GM12878 (cell line): ENCODE data around the gene ZC3H10. TPM values are rescaled to one million over a fixed set of nuclear protein-coding genes. Genes with fewer than 3 reads are reported as not detected.

ENCODE experiments used
- ATAC-seq: fragments of 200-7000 bp; cut with Tn5 transposase; 3 replicates; pipeline ENCODE4 v1.9.1; 2020; ENCODE audit warnings: mild to moderate bottlenecking, moderate library complexity
- BruUV-seq: library from RNA; stranded (reverse); fragments of 400-500 nt; replicated peaks from 2 replicates; lab custom pipeline; 2021; lab: Mats Ljungman, UMichigan
- CTCF ChIA-PET: fragments of 300-600 bp; sonication (Branson Sonifier 250); formaldehyde crosslinking; extraction: SDS; loops from one replicate; lab custom pipeline; 2021; ENCODE audit warnings: inconsistent platforms; lab: Yijun Ruan, JAX
- POLR2A ChIA-PET: fragments of 350-600 bp; formaldehyde crosslinking; extraction: SDS; loops from one replicate; lab custom pipeline; 2021; ENCODE audit warnings: inconsistent platforms; lab: Charles Lee
- RAD21 ChIA-PET: fragments of 300-600 bp; sonication (Branson Sonifier 250); formaldehyde crosslinking; loops from one replicate; lab custom pipeline; 2023; ENCODE audit warnings: antibody characterized with exemption; ENCODE audit not compliant: unreplicated experiment; lab: Charles Lee
- SMC1A ChIA-PET: fragments of 300-600 bp; sonication (Branson Sonifier 250); formaldehyde crosslinking; loops from one replicate; lab custom pipeline; 2023; ENCODE audit not compliant: unreplicated experiment, uncharacterized antibody; lab: Charles Lee
- DNase-seq: peaks from one replicate; pipeline ENCODE4 v3.0.0-alpha.2; 2011; ENCODE audit warnings: low read depth, low spot score
- FAIRE-seq: peaks from 3 replicates; lab custom pipeline; 2011; peaks lifted over from hg19 to GRCh38; lab: Jason Lieb, UNC
- H2AFZ ChIP-seq: 2 replicates; pipeline ENCODE4 v1.6.0; 2011; ENCODE audit warnings: low read depth, low read length, control low read depth; ENCODE audit not compliant: control insufficient read depth
- H3K27ac ChIP-seq: 2 replicates; pipeline ENCODE4 v1.5.1; 2011; ENCODE audit warnings: control low read depth; ENCODE audit not compliant: control insufficient read depth, insufficient read depth
- H3K27me3 ChIP-seq, 2 experiments: replicated peaks in 1 of 2; 2 replicates each; pipeline versions ENCODE4 v1.6.0 to v1.6.1; 2011; ENCODE audit warnings: low read length in 1 of 2; ENCODE audit not compliant: control insufficient read depth in 2 of 2, insufficient read depth in 2 of 2
- H3K36me3 ChIP-seq, 2 experiments: 2 replicates each; pipeline ENCODE4 v1.5.1; 2011; ENCODE audit warnings: low read length in 1 of 2; ENCODE audit not compliant: control insufficient read depth in 2 of 2, insufficient read depth in 2 of 2
- H3K4me1 ChIP-seq: 2 replicates; pipeline ENCODE4 v1.6.1; 2011; ENCODE audit warnings: mild to moderate bottlenecking, low read length, moderate library complexity, mixed read lengths; ENCODE audit not compliant: control insufficient read depth, insufficient read depth
- H3K4me2 ChIP-seq: 2 replicates; pipeline ENCODE4 v1.6.0; 2011; ENCODE audit warnings: control low read depth; ENCODE audit not compliant: control insufficient read depth, insufficient read depth
- H3K4me3 ChIP-seq: fragments of 200-600 bp; sonication (generic); 2 replicates; pipeline ENCODE4 v1.5.1; 2016
- H3K79me2 ChIP-seq: 2 replicates; pipeline ENCODE4 v1.6.0; 2011; ENCODE audit warnings: low read length; ENCODE audit not compliant: control insufficient read depth, insufficient read depth
- H3K9ac ChIP-seq: 2 replicates; pipeline ENCODE4 v1.8.0; 2011; ENCODE audit warnings: low read length, control low read depth, mixed read lengths; ENCODE audit not compliant: control insufficient read depth, insufficient read depth
- H3K9me3 ChIP-seq: replicated peaks from 3 replicates; pipeline ENCODE4 v1.5.1; 2011; ENCODE audit warnings: mild to moderate bottlenecking, low read length; ENCODE audit not compliant: control insufficient read depth, insufficient read depth
- H4K20me1 ChIP-seq: 2 replicates; pipeline ENCODE4 v1.6.0; 2011; ENCODE audit not compliant: control insufficient read depth, insufficient read depth
- BCL11A ChIP-seq: IDR thresholded peaks from 2 replicates; pipeline ENCODE4 v1.6.1; 2011; ENCODE audit warnings: low read depth, low read length
- BRCA1 ChIP-seq: IDR thresholded peaks from 2 replicates; pipeline ENCODE4 v1.6.1; 2011; ENCODE audit warnings: low read depth, low read length, improper control_type of control experiment
- EED ChIP-seq: sonication (generic); IDR thresholded peaks from 2 replicates; pipeline ENCODE4 v1.6.1; 2016; ENCODE audit warnings: antibody characterized with exemption, low read depth
- HSF1 ChIP-seq: fragments of 150-350 bp; IDR thresholded peaks from 2 replicates; pipeline ENCODE4 v1.6.1; 2014; ENCODE audit warnings: mild to moderate bottlenecking, low read depth, low read length
- IRF3 ChIP-seq: fragments of 450-650 bp; IDR thresholded peaks from 2 replicates; pipeline ENCODE4 v1.6.1; 2014; ENCODE audit warnings: mild to moderate bottlenecking
- KLF5 ChIP-seq: fragments of 450-650 bp; IDR thresholded peaks from 2 replicates; pipeline ENCODE4 v1.6.1; 2014; ENCODE audit warnings: mild to moderate bottlenecking; ENCODE audit not compliant: partially characterized antibody
- MLLT1 ChIP-seq: fragments of 450-650 bp; IDR thresholded peaks from 2 replicates; pipeline ENCODE4 v1.6.1; 2016; ENCODE audit warnings: mild to moderate bottlenecking
- MXI1 ChIP-seq: fragments of 150-350 bp; IDR thresholded peaks from 2 replicates; pipeline ENCODE4 v1.6.1; 2011; ENCODE audit warnings: low read depth, mild to moderate bottlenecking, inconsistent platforms, low read length, improper control_type of control experiment
- NFYA ChIP-seq: IDR thresholded peaks from 2 replicates; pipeline ENCODE4 v1.6.1; 2011; ENCODE audit warnings: low read depth, mild to moderate bottlenecking, low read length, improper control_type of control experiment, borderline replicate concordance
- NFYB ChIP-seq: IDR thresholded peaks from 2 replicates; pipeline ENCODE4 v1.6.1; 2011; ENCODE audit warnings: low read depth, mild to moderate bottlenecking, low read length, improper control_type of control experiment, moderate library complexity; ENCODE audit not compliant: insufficient read depth
- PAX5 ChIP-seq: IDR thresholded peaks from 2 replicates; pipeline ENCODE4 v1.6.1; 2011; ENCODE audit warnings: low read depth, low read length, borderline replicate concordance
- SPI1 ChIP-seq: IDR thresholded peaks from 2 replicates; pipeline ENCODE4 v1.6.1; 2011; ENCODE audit warnings: low read depth, mild to moderate bottlenecking, low read length, moderate library complexity, borderline replicate concordance; ENCODE audit not compliant: insufficient read depth
- SUPT20H ChIP-seq: IDR thresholded peaks from 2 replicates; pipeline ENCODE4 v1.6.1; 2011; ENCODE audit warnings: low read depth, mild to moderate bottlenecking, low read length, moderate library complexity, borderline replicate concordance; ENCODE audit not compliant: control insufficient read depth
- USF2 ChIP-seq: IDR thresholded peaks from 2 replicates; pipeline ENCODE4 v1.6.1; 2011; ENCODE audit warnings: low read depth, low read length, improper control_type of control experiment, borderline replicate concordance
- ZNF274 ChIP-seq: IDR thresholded peaks from one replicate; pipeline ENCODE4 v1.8.0; 2011; ENCODE audit not compliant: insufficient read length, insufficient read depth
- ZSCAN29 ChIP-seq: fragments of 450-650 bp; IDR thresholded peaks from 2 replicates; pipeline ENCODE4 v1.6.1; 2017; ENCODE audit warnings: mild to moderate bottlenecking, moderate library complexity
- WGBS: methylation state at CpG from one replicate; pipeline ENCODE4 v1.1.6; 2016; ENCODE audit warnings: low lambda C conversion rate; ENCODE audit not compliant: insufficient replicate concordance, insufficient coverage; ENCODE audit errors: missing lambda C conversion rate; 5-methylcytosine and 5-hydroxymethylcytosine counted together
- in situ Hi-C: fragments of 300-500 bp; cut with MboI; formaldehyde crosslinking; loops from 9 replicates; pipeline ENCODE4 v1.14.3; 2018; ENCODE audit warnings: mixed read lengths
- intact Hi-C: fragments of 100-400 bp; cut with micrococcal nuclease; formaldehyde crosslinking; loops from one replicate; pipeline ENCODE4 v1.14.2; 2022; ENCODE audit not compliant: unreplicated experiment
- polyA plus RNA-seq, 11 experiments: library from polyadenylated mRNA; depleted of rRNA in 4 of 11; unstranded in 6 of 11; stranded (reverse) in 5 of 11; fragments of >200 nt; fragmentation: Nextera tagmentation in 4 of 11; fragmentation: Illumina TruSeq in 1 of 11; extraction: Ambion mirVana in 4 of 11; extraction: Trizol in 1 of 11; gene quantifications; 1 replicate in 1 of 11; 2 replicates in 10 of 11; pipeline versions ENCODE4 v1.2.1 to v1.2.3, GENCODE V29; 2011 to 2016; ENCODE audit warnings: inconsistent platforms in 2 of 11, missing spikeins in 2 of 11, low read depth in 1 of 11
- total RNA-seq, 4 experiments: library from RNA; depleted of rRNA in 3 of 4; stranded (reverse); fragments of >200 nt in 3 of 4; fragmentation: Illumina TruSeq in 1 of 4; extraction: Trizol in 1 of 4; gene quantifications; 2 replicates each; pipeline versions ENCODE4 v1.2.1 to v1.2.3, GENCODE V29; 2013 to 2021

The ZC3H10 gene
- total and polyA plus RNA-seq, 10 of the 15 experiments (the other 5 are each of a cell fraction or from before 2014, with no cell fraction given), result 0.56 to 6.4 (median 3.7) TPM

- BruUV-seq, result no TSS peak
- under 1% methylated on average over 52 of the region's 60 CpGs for WGBS
- ChIA-PET SMC1A (interaction anchor here (0.9 to 2.8 kb wide), 10 partner anchors 11 to 366 kb away, joined by 3 to 26 read pairs (median 4); partner anchors contain the start of genes ESYT1, RPL41, SMARCC2 and ZC3H10), CTCF (interaction anchor here (0.5 to 4.0 kb wide), 22 partner anchors 9 to 1016 kb away, joined by 3 to 25 read pairs (median 6); partner anchors contain the start of genes BLOC1S1, ESYT1, ORMDL2 and PYM1), RAD21 (interaction anchor here (0.8 to 3.5 kb wide), 14 partner anchors 14 to 366 kb away, joined by 3 to 30 read pairs (median 4); partner anchors contain the start of genes CNPY2, RAB5B, RNF41 and RPL41), POLR2A (interaction anchor here (0.6 to 6.3 kb wide), 22 partner anchors 13 to 377 kb away, joined by 3 to 95 read pairs (median 4); partner anchors contain the start of genes CD63, MYL6, MYL6B and ORMDL2)
- H3K4me3 ChIP-seq, result peak within 1 kb of the TSS; percentile 97
- H3K27me3 ChIP-seq, result no peaks in the 10 kb centered on the region; a peak in 1 of 4 replicates
- H4K20me1 ChIP-seq, result no peaks in the 10 kb centered on the region
- FAIRE-seq, result peak; percentile 89
- peak within 1 kb of the TSS; percentile 95 for H2AFZ ChIP-seq
- in situ Hi-C loops (loop anchor here (5.0 kb wide), 1 partner anchor 57 kb away; no protein-coding TSS in a partner anchor), intact Hi-C loops (loop anchor here (1.0 to 5.0 kb wide), 4 partner anchors 12 to 365 kb away; partner anchors contain the start of genes DNAJC14 and RPL41)
- ATAC-seq, result peak; percentile 97
- peak; percentile 97 for DNase-seq
- H3K9ac ChIP-seq, result peak within 1 kb of the TSS; percentile 95
- H3K27ac ChIP-seq, result peak within 1 kb of the TSS; percentile 86
- H3K79me2 ChIP-seq, result peaks cover 36% of the 10 kb centered on the region
- peak within 1 kb of the TSS; percentile 91 for H3K4me2 ChIP-seq
- peaks cover 3 to 21% of the 10 kb centered on the region in 2 experiments for H3K36me3 ChIP-seq
- H3K9me3 ChIP-seq, result no peaks in the 10 kb centered on the region
- peaks cover 3% of the 10 kb centered on the region; the same call in 1 of the 2 replicates for H3K4me1 ChIP-seq
- TF ChIP-seq BCL11A, result no peak
- TF ChIP-seq ZNF274, result no peak
- no peak for TF ChIP-seq HSF1
- TF ChIP-seq IRF3, result no peak
- no peak for TF ChIP-seq BRCA1
- peak; percentile 99 for TF ChIP-seq EED
- no peak for TF ChIP-seq PAX5
- TF ChIP-seq KLF5, result no peak
- peak; percentile 56; the same call in 1 of the 2 replicates for TF ChIP-seq MLLT1
- no peak for TF ChIP-seq NFYA
- no peak for TF ChIP-seq USF2
- no peak for TF ChIP-seq SPI1
- peak; percentile 62; the same call in 1 of the 2 replicates for TF ChIP-seq NFYB
- peak; percentile 94 for TF ChIP-seq MXI1
- no peak for TF ChIP-seq SUPT20H
- TF ChIP-seq ZSCAN29, result no peak
These were observed 13.8 kb upstream of the ZC3H10 start, which contains the start of gene PA2G4 for GRCh38 chr12:56104109-56104814. Gene PA2G4, plus strand, starts transcription at chr12:56104559. Its CDS starts 179 bp downstream, at chr12:56104738.
